Stimulated activated CD8-positive, alpha-beta memory T cell treated with anti-CD3 and anti-CD28 coated beads, Interleukin-15, amount 100 ng/mL, for 48 hours (primary cell): Measurements from ENCODE around the gene RAI2.
"Not testable (repeated sequence)": the region's sequence is repeated elsewhere in the genome, so short reads cannot be mapped to it uniquely, and the experiment has no call there.

ENCODE experiments used
- DNase-seq, 2 donors: peaks; one replicate each; pipeline ENCODE4 v3.0.0-alpha.2; 2020; ENCODE audit warnings: low read depth in 2 of 2

Gene RAI2

GRCh38 chrX:17786554-17787347, 74.3 kb downstream of the RAI2 start:
- not testable (repeated sequence) for DNase-seq

GRCh38 chrX:17779434-17779833, 81.7 kb downstream of the RAI2 start:
- no peak for DNase-seq

- no peak for DNase-seq
These were observed 82.1 kb downstream of the RAI2 start for GRCh38 chrX:17778997-17779396.

GRCh38 chrX:17774053-17774452, 87.0 kb downstream of the RAI2 start:
- no peak for DNase-seq

GRCh38 chrX:17773221-17773876, 87.7 kb downstream of the RAI2 start:
- DNase-seq, result no peak

GRCh38 chrX:17769701-17770269, 91.3 kb downstream of the RAI2 start:
- no peak for DNase-seq

GRCh38 chrX:17768997-17769396, 92.1 kb downstream of the RAI2 start:
- no peak for DNase-seq

GRCh38 chrX:17767734-17768133, 93.4 kb downstream of the RAI2 start:
- no peak for DNase-seq

- DNase-seq, result no peak
These were observed 101.1 kb downstream of the RAI2 start for GRCh38 chrX:17759990-17760389.

GRCh38 chrX:17758382-17758781, 102.7 kb downstream of the RAI2 start:
- DNase-seq, result no peak

- no peak for DNase-seq
These were observed 110.7 kb downstream of the RAI2 start for GRCh38 chrX:17750436-17750835.
